Skin of body (tissue), 2 donors: ENCODE measurements around the gene KCNK10. TPM values are rescaled to one million over a fixed set of nuclear protein-coding genes. Genes with fewer than 3 reads are reported as not detected.

Experiments
- DNase-seq: peaks from one replicate; lab custom pipeline; 2025; lab: John Stamatoyannopoulos, UW
- total RNA-seq: library from RNA; depleted of rRNA; stranded (reverse); fragments of >200 nt; gene quantifications from one replicate; pipeline ENCODE4 v1.2.3, GENCODE V29; 2014

KCNK10 gene
- 0.30 TPM for total RNA-seq

GRCh38 chr14:88323086-88323522 is at the start of gene KCNK10:
TSS of gene KCNK10 (minus strand) at chr14:88323269. CDS start at chr14:88322798, 471 bp downstream.
- DNase-seq: no peak

GRCh38 chr14:88369496-88369895 is 46.4 kb upstream of the KCNK10 start:
- DNase-seq: no peak

GRCh38 chr14:88364710-88365413 is 41.8 kb upstream of the KCNK10 start:
- DNase-seq: no peak

- no peak for DNase-seq
These were observed 40.6 kb upstream of the KCNK10 start for GRCh38 chr14:88363644-88364043.

GRCh38 chr14:88359500-88359899 is 36.4 kb upstream of the KCNK10 start:
- DNase-seq: no peak

GRCh38 chr14:88354358-88354757 is 31.3 kb upstream of the KCNK10 start:
- no peak for DNase-seq

- DNase-seq: no peak
These were observed 29.6 kb upstream of the KCNK10 start for GRCh38 chr14:88352698-88353097.

GRCh38 chr14:88351966-88352691 is 29.1 kb upstream of the KCNK10 start:
- DNase-seq: peak; percentile 1

GRCh38 chr14:88348546-88348945 is 25.5 kb upstream of the KCNK10 start:
- no peak for DNase-seq

- no peak for DNase-seq
These were observed 23.1 kb upstream of the KCNK10 start for GRCh38 chr14:88346048-88346639.

- no peak for DNase-seq
These were observed 19.9 kb upstream of the KCNK10 start for GRCh38 chr14:88342980-88343379.

GRCh38 chr14:88340357-88340756 is 17.3 kb upstream of the KCNK10 start:
- DNase-seq: no peak

GRCh38 chr14:88333036-88333435 is 10.0 kb upstream of the KCNK10 start:
- DNase-seq: no peak

- DNase-seq: no peak
These were observed 4.4 kb upstream of the KCNK10 start for GRCh38 chr14:88327497-88327896.

- DNase-seq: no peak
These were observed 3.5 kb upstream of the KCNK10 start for GRCh38 chr14:88326352-88327103.

- DNase-seq: no peak
These were observed 2.8 kb upstream of the KCNK10 start for GRCh38 chr14:88325883-88326282.

GRCh38 chr14:88324930-88325329 is 1.9 kb upstream of the KCNK10 start:
- no peak for DNase-seq

GRCh38 chr14:88324491-88324890 is 1.4 kb upstream of the KCNK10 start:
- DNase-seq: no peak

- DNase-seq: no peak
These were observed 592 bp upstream of the KCNK10 start for GRCh38 chr14:88323523-88324199.

GRCh38 chr14:88322504-88323085 is 474 bp downstream of the KCNK10 start:
- DNase-seq: no peak
